Measurements from ENCODE around the gene SLC25A21. TPM values are rescaled to one million over a fixed set of nuclear protein-coding genes. Genes with fewer than 3 reads are reported as not detected.
"Not testable (repeated sequence)": the region's sequence is repeated elsewhere in the genome, so short reads cannot be mapped to it uniquely, and the experiment has no call there.

Gene SLC25A21
- polyA plus RNA-seq, 3 donors = 0.24 to 0.54 (median 0.34) TPM

- not testable (repeated sequence) for H3K27ac ChIP-seq (ENCODE audit: low read depth, low read length)
- WGBS, 3 donors = 57 to 77% (median 72%) methylated on average over 4 of the region's 4 CpGs
These were observed 192.0 kb downstream of the SLC25A21 start for GRCh38 chr14:36980413-36980812.

GRCh38 chr14:36979863-36980262 is 192.5 kb downstream of the SLC25A21 start:
- 33 to 67% (median 58%) methylated on average over 3 of the region's 3 CpGs for WGBS, 3 donors
- H3K27ac ChIP-seq (ENCODE audit: low read depth, low read length) = no peak overlapping the region

DNA sequence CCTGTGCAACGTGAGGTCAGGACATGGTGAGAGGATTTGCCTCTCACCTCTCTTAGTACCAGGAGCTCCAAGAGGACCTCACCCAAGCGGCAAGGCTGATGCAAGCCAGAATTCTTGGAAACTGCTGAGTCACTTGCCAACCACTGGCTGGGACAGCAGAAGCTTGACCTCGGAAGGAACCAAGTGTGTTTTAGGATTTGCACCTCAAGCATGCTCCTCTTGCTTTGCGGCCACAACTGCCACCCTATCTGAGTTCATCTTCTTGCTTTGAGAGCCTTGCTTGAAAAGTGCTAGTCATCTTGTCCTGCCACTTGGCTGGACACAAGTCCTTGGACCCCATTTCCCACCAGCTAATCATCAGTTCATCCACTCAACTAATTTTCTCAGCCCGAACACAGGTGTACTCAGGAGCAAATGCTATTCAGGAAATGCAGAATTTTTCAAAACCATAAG is 195.8 kb downstream of the SLC25A21 start:
- H3K27ac ChIP-seq (ENCODE audit: low read depth, low read length) = no peak overlapping the region
- 75 to 80% (median 80%) methylated on average over 5 of the region's 5 CpGs for WGBS, 3 donors

DNA sequence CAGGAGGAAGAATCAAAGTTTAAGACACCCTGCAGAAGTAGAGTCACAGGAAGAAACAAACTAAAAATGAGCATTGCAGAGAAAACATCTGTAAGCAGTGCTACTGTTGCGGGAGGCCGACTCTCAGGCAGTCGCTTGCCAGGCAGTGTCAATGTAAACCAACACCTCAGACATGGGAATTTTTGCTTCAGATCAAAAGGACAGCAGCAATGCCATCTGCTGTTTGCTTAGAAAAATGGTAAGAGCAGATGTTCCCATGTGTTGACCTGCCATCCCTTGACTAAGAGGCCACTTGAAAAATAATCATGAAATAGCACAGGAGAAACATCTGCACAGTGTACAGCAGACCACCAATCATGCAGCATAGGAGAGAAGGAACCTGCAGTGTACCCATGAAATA is 196.6 kb downstream of the SLC25A21 start:
- 64 to 70% (median 66%) methylated on average over 3 of the region's 3 CpGs for WGBS, 3 donors
- no peak overlapping the region for H3K27ac ChIP-seq (ENCODE audit: low read depth, low read length)

- WGBS, 3 donors = 74 to 86% (median 82%) methylated on average over 2 of the region's 2 CpGs
- no peak overlapping the region for H3K27ac ChIP-seq (ENCODE audit: low read depth, low read length)
These were observed 197.4 kb downstream of the SLC25A21 start for GRCh38 chr14:36974985-36975384.

DNA sequence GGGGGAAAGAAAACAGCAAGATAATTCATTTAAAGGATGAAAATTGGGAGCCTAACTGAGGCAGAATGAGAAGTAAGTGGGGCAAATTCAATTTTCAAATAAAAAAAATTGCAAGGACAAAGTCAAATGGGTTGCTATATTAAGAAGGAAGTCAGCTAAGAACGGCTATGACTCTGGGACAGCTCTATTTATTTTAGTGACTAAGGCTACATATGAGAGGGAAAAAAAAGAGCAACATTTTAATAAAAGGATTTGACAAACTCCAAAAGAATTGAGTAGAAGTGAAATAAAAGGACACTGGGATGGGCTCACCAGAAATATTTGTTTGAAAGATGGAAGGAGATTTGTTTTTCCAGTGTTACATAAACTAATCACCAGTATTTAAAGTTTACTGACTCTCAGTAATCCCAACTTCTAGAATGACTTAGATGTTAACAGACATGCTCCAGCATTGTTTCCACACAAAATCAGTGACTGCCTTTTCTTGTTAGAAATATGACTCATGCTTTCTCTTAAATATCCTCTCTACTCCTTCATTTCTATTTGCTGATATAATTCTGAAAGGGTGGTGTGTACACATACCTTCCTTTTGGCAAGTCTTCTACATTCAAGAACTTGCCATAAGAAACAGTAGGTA is 198.5 kb downstream of the SLC25A21 start:
- WGBS, 3 donors = 19 to 48% (median 44%) methylated on average over 1 of the region's 1 CpG
- H3K27ac ChIP-seq (ENCODE audit: low read depth, low read length) = no peak overlapping the region

GRCh38 chr14:36971263-36971855 is 201.0 kb downstream of the SLC25A21 start:
- H3K27ac ChIP-seq (ENCODE audit: low read depth, low read length) = no peak overlapping the region
- WGBS, 3 donors = 92 to 94% (median 93%) methylated on average over 9 of the region's 9 CpGs

- no peak overlapping the region for H3K27ac ChIP-seq (ENCODE audit: low read depth, low read length)
- WGBS, 3 donors = 33 to 51% (median 46%) methylated on average over 9 of the region's 9 CpGs
These were observed 204.4 kb downstream of the SLC25A21 start for GRCh38 chr14:36967892-36968555.

DNA sequence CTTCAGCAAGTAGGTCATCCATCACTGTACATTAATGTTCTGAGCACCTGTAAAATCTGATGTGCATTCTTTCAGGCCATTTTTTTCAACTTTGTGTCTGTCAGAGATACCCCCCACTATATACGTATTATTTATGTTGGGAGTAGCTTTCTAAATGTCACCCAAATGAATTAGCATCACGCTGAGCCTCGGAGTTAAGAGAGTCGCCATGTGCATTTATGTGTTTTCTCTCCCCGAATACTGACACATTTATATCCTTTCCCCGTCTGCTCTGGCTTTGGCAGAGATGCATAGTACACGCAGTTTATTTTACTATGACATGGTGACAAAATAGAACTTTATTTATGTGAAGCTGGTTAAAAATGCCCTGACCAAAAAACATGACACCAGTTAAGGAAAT is 216.4 kb downstream of the SLC25A21 start:
- 68 to 79% (median 71%) methylated on average over 7 of the region's 7 CpGs for WGBS, 3 donors
- H3K27ac ChIP-seq (ENCODE audit: low read depth, low read length) = no peak overlapping the region

GRCh38 chr14:36955376-36955775 is 217.0 kb downstream of the SLC25A21 start:
- H3K27ac ChIP-seq (ENCODE audit: low read depth, low read length) = no peak overlapping the region

DNA sequence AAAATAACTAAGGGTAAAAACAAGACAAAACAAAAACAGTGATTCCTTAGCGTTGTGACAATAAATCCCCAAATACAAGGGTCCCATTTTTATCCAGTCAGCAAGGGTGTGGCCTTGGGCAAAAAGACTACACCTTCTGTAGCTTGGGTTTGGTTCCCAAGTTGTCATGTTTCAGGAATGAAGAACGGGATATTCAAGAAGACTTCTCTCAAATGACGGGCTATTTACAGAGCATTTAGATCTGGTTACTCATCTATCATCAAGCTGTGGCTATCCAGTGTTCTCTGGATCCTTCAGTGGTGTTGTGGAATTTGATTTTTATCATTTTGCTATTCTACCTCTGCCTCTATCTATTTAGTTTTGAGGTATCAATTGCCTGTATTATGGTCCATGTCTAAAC is 219.7 kb downstream of the SLC25A21 start:
- 80 to 87% (median 82%) methylated on average over 3 of the region's 3 CpGs for WGBS, 3 donors
- no peak overlapping the region for H3K27ac ChIP-seq (ENCODE audit: low read depth, low read length)

- 66 to 80% (median 74%) methylated on average over 2 of the region's 2 CpGs for WGBS, 3 donors
These were observed 221.0 kb downstream of the SLC25A21 start for GRCh38 chr14:36951380-36951911.

GRCh38 chr14:36950812-36951211 is 221.6 kb downstream of the SLC25A21 start:
- H3K27ac ChIP-seq (ENCODE audit: low read depth, low read length) = no peak overlapping the region
- 36 to 77% (median 73%) methylated on average over 1 of the region's 1 CpG for WGBS, 3 donors

More at GRCh38 chr14:36951380-36951911, 221.0 kb downstream of the SLC25A21 start:
- no peak overlapping the region for H3K27ac ChIP-seq (ENCODE audit: low read depth, low read length)

DNA sequence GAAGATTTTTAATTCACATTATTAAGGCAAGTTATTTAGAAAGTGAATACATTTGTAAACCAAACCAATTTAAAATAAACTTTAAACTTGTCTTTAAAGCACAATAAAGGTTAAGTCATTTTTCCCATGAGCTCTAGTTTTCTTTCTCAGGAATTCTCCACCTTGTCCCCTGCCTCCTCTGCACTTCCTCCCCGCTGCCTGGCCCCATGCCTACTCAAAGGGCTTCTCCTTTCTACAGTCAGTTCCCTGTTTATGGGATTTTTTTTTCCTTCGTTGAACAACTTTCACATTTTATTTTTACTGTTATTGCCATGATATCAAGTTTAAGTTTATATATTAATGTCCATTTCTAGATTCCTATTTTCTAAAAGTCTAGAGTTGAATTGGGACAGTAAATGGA is 223.0 kb downstream of the SLC25A21 start:
- H3K27ac ChIP-seq (ENCODE audit: low read depth, low read length) = no peak overlapping the region
- WGBS, 3 donors = 46 to 64% (median 46%) methylated on average over 2 of the region's 2 CpGs

GRCh38 chr14:36948157-36948859 is 224.1 kb downstream of the SLC25A21 start:
- 85 to 91% (median 90%) methylated on average over 5 of the region's 5 CpGs for WGBS, 3 donors
- no peak overlapping the region for H3K27ac ChIP-seq (ENCODE audit: low read depth, low read length)

DNA sequence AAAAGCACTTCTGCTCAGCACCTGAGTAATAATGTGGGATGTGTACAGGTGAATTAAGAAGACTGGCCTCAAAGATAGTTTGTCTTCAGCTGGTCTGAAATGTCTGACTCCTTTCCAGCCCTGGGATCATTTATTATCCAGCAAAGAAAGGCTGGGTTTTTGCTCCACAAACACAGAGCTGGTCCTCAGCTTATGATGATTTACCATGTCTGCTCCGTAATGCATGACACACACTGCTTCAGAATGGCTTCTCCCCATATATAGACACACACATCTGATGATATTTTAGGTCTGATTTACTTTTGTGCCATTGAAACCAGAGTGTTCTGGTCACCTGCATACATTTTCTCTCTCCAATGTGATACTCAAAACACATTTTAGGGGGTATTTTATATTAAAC is 225.0 kb downstream of the SLC25A21 start:
- H3K27ac ChIP-seq (ENCODE audit: low read depth, low read length) = no peak overlapping the region
- whole genome bisulfite sequencing, 3 donors = 58 to 89% (median 86%) methylated on average over 1 of the region's 1 CpG

DNA sequence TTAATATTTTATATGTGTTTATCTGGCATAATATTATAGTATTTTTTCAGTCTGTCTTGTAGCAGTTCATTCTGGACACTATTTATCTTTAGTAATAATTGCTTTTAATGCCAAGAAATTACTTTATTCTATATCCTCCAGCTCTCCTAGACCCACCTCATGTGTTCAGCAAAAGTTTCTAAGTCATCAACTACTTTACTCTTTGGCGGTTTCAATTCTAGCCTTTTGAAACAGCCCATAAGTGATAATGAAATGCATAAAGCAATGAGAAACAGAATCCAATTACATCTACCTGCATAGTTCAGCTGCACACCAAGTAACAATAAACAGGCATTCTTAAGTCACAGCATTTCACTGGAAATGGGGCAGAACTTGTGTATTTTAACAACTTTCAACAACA is 225.5 kb downstream of the SLC25A21 start:
- no peak overlapping the region for H3K27ac ChIP-seq (ENCODE audit: low read depth, low read length)
- WGBS, 3 donors = 88 to 90% (median 89%) methylated on average over 1 of the region's 1 CpG

GRCh38 chr14:36944307-36945010 is 227.9 kb downstream of the SLC25A21 start:
- WGBS, 3 donors = 67 to 89% (median 74%) methylated on average over 5 of the region's 5 CpGs
- no peak overlapping the region for H3K27ac ChIP-seq (ENCODE audit: low read depth, low read length)

Measured in adipose tissue (tissue), 3 donors.